A673 (cell line): ENCODE measurements around the gene C1orf174. TPM values are rescaled to one million over a fixed set of nuclear protein-coding genes. Genes with fewer than 3 reads are reported as not detected.

Experiments
- BruUV-seq: library from RNA; stranded (reverse); fragments of 400-500 nt; replicated peaks from 2 replicates; lab custom pipeline; 2021; lab: Mats Ljungman, UMichigan
- CTCF ChIA-PET: fragments of 300-600 bp; sonication (Branson Sonifier 250); formaldehyde crosslinking; loops from one replicate; lab custom pipeline; 2022; ENCODE audit warnings: antibody characterized with exemption; lab: Charles Lee
- POLR2A ChIA-PET: fragments of 300-600 bp; sonication (Branson Sonifier 250); formaldehyde crosslinking; loops from one replicate; lab custom pipeline; 2022; ENCODE audit warnings: antibody characterized with exemption; ENCODE audit not compliant: low non-redundant PET; lab: Charles Lee
- DNase-seq: peaks from one replicate; pipeline ENCODE4 v3.0.0-alpha.2; 2015; ENCODE audit warnings: low spot score
- H3K27ac ChIP-seq: fragments of 200-600 bp; sonication (generic); 2 replicates; pipeline ENCODE4 v1.5.1; 2016; ENCODE audit warnings: mixed run types, low read depth, mild to moderate bottlenecking, mixed read lengths, antibody characterized with exemption, low read length; ENCODE audit not compliant: poor library complexity, severe bottlenecking
- H3K27me3 ChIP-seq: fragments of 200-600 bp; sonication (generic); replicated peaks from 2 replicates; pipeline ENCODE4 v1.6.1; 2017; ENCODE audit warnings: mixed run types, low read depth, mild to moderate bottlenecking, mixed read lengths, antibody characterized with exemption, low read length; ENCODE audit not compliant: insufficient read depth, poor library complexity
- H3K36me3 ChIP-seq: fragments of 200-600 bp; sonication (generic); 2 replicates; pipeline ENCODE4 v1.6.1; 2016; ENCODE audit warnings: mixed run types, mild to moderate bottlenecking, mixed read lengths, antibody characterized with exemption, low read length; ENCODE audit not compliant: insufficient read depth, poor library complexity, severe bottlenecking
- H3K4me1 ChIP-seq: fragments of 200-600 bp; sonication (generic); 2 replicates; pipeline ENCODE4 v1.6.1; 2017; ENCODE audit warnings: mixed run types, mild to moderate bottlenecking, mixed read lengths, antibody characterized with exemption, low read length; ENCODE audit not compliant: insufficient read depth, poor library complexity, severe bottlenecking
- H3K4me3 ChIP-seq: fragments of 200-600 bp; sonication (generic); 2 replicates; pipeline ENCODE4 v1.5.1; 2016; ENCODE audit warnings: low read depth, mixed run types, mild to moderate bottlenecking, mixed read lengths, low read length; ENCODE audit not compliant: poor library complexity, severe bottlenecking
- H3K9me3 ChIP-seq: fragments of 200-600 bp; sonication (generic); 2 replicates; pipeline ENCODE4 v1.6.1; 2016; ENCODE audit warnings: mixed run types, low read depth, mild to moderate bottlenecking, mixed read lengths, antibody characterized with exemption, low read length; ENCODE audit not compliant: poor library complexity, severe bottlenecking
- EZH2 ChIP-seq: fragments of 200-600 bp; sonication (generic); IDR thresholded peaks from 2 replicates; pipeline ENCODE4 v1.6.1; 2017; ENCODE audit warnings: borderline replicate concordance, low read depth, mild to moderate bottlenecking, mixed read lengths, antibody characterized with exemption, low read length; ENCODE audit not compliant: poor library complexity, severe bottlenecking
- intact Hi-C: fragments of 100-400 bp; cut with micrococcal nuclease; formaldehyde crosslinking; loops from one replicate; pipeline ENCODE4 v1.10.0; 2022; ENCODE audit not compliant: unreplicated experiment
- total RNA-seq: library from RNA; stranded (reverse); gene quantifications from 2 replicates; pipeline ENCODE4 v1.2.3, GENCODE V29; 2021
- TF ChIP-seq, protein P1 (sequence below): fragments of 300-800, 200-600 bp; sonication (generic); conservative IDR thresholded peaks from 2 replicates; pipeline ENCODE4 v1.5.1; 2017; ENCODE audit warnings: low read depth, mild to moderate bottlenecking, antibody characterized with exemption, low read length, moderate library complexity, mixed read lengths

C1orf174 gene
- total RNA-seq, 1 experiment from 2014 or later, result 36.2 TPM

DNA sequence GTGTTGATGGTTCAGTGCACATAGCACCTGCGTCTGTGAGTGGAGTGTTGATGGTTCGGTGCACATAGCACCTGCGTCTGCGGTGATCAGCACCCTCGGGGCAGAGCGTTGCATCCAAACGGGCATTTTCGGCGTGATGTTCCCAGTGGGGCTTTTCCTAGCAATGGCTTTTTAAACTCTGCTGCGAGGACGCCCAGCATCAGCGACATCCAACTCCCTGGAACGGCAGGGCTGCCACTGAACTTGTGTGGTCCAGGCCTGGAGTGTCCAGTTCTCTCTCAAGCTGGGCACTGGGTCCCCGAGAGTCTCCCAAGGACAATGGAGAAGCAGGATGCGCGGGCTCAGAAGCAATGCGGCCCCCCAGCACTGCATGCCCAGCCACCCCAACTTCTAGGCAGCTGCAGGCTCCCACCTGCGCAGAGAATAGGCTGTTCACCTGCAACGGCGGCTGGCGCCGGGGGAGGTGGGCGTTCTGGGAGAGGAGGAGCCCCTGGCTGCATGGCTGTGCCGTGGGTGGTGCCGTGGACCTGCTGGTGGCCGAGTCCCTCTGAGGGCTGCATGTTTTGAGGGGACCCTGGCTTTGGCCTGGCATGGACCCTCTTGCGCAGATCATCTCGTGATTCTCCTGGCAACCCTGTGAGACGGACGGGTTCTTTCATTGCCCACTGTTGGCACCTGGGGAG, 10.1 kb upstream of the C1orf174 start:
- H3K4me1 ChIP-seq, result peaks cover 6% of the 10 kb centered on the region
- no TSS peak for BruUV-seq
- no peak overlapping the region for H3K4me3 ChIP-seq
- H3K36me3 ChIP-seq, result no peaks in the 10 kb centered on the region
- H3K27me3 ChIP-seq, result peaks cover 5% of the 10 kb centered on the region
- intact Hi-C loops, result no loop called here
- no peak for DNase-seq
- TF ChIP-seq, protein P1, sequence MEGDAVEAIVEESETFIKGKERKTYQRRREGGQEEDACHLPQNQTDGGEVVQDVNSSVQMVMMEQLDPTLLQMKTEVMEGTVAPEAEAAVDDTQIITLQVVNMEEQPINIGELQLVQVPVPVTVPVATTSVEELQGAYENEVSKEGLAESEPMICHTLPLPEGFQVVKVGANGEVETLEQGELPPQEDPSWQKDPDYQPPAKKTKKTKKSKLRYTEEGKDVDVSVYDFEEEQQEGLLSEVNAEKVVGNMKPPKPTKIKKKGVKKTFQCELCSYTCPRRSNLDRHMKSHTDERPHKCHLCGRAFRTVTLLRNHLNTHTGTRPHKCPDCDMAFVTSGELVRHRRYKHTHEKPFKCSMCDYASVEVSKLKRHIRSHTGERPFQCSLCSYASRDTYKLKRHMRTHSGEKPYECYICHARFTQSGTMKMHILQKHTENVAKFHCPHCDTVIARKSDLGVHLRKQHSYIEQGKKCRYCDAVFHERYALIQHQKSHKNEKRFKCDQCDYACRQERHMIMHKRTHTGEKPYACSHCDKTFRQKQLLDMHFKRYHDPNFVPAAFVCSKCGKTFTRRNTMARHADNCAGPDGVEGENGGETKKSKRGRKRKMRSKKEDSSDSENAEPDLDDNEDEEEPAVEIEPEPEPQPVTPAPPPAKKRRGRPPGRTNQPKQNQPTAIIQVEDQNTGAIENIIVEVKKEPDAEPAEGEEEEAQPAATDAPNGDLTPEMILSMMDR, result no peak
- TF ChIP-seq EZH2, result no peak
- CTCF ChIA-PET, result no interaction called here
- POLR2A ChIA-PET, result no interaction called here
- no peaks in the 10 kb centered on the region for H3K9me3 ChIP-seq
- no peak overlapping the region for H3K27ac ChIP-seq

- no peak overlapping the region for H3K4me3 ChIP-seq
- TF ChIP-seq, protein P1, result no peak
- no peaks in the 10 kb centered on the region for H3K9me3 ChIP-seq
- H3K27ac ChIP-seq, result no peak overlapping the region
- intact Hi-C loops, result loop anchor here (5.0 kb wide), 1 partner anchor 1833 kb away; no protein-coding TSS in a partner anchor
- ChIA-PET CTCF (no interaction called here), POLR2A (no interaction called here)
- no TSS peak for BruUV-seq
- H3K36me3 ChIP-seq, result no peaks in the 10 kb centered on the region
- DNase-seq, result no peak
- peaks cover 6% of the 10 kb centered on the region for H3K4me1 ChIP-seq
- peaks cover 5% of the 10 kb centered on the region for H3K27me3 ChIP-seq
These were observed 9.5 kb upstream of the C1orf174 start for GRCh38 chr1:3909615-3910014.

- TF ChIP-seq, protein P1, result no peak
- no peak for TF ChIP-seq EZH2
- no peaks in the 10 kb centered on the region for H3K9me3 ChIP-seq
- DNase-seq, result no peak
- ChIA-PET POLR2A (no interaction called here), CTCF (no interaction called here)
- no TSS peak for BruUV-seq
- no peak overlapping the region for H3K4me3 ChIP-seq
- peaks cover 5% of the 10 kb centered on the region for H3K27me3 ChIP-seq
- H3K4me1 ChIP-seq, result peaks cover 6% of the 10 kb centered on the region
- no peaks in the 10 kb centered on the region for H3K36me3 ChIP-seq
- H3K27ac ChIP-seq, result no peak overlapping the region
- intact Hi-C loops, result loop anchor here (5.0 kb wide), 1 partner anchor 1833 kb away; no protein-coding TSS in a partner anchor
These were observed 8.9 kb upstream of the C1orf174 start for GRCh38 chr1:3908886-3909517.
